ENCODE data around the gene IFT74.

GRCh38 chr9:26919698-26920097 is 36.5 kb upstream of the IFT74 start:
- TF ChIP-seq SP1 (IDR thresholded peaks at IDR 0.05) (no peak), ELF4 (IDR thresholded peaks at IDR 0.05) (no peak)

All from HEK293T (cell line).